OCI-LY7 (cell line): Measurements from ENCODE around the gene THAP3. TPM values are rescaled to one million over a fixed set of nuclear protein-coding genes. Genes with fewer than 3 reads are reported as not detected.

Experiments
- BruUV-seq: library from RNA; stranded (reverse); fragments of 400-500 nt; replicated peaks from 2 replicates; lab custom pipeline; 2021; lab: Mats Ljungman, UMichigan
- CTCF ChIA-PET: fragments of 300-600 bp; sonication (Branson Sonifier 250); formaldehyde crosslinking; loops from one replicate; lab custom pipeline; 2022; ENCODE audit warnings: antibody characterized with exemption; ENCODE audit not compliant: unreplicated experiment; lab: Charles Lee
- POLR2A ChIA-PET: fragments of 300-600 bp; sonication (Branson Sonifier 250); formaldehyde crosslinking; loops from one replicate; lab custom pipeline; 2022; ENCODE audit warnings: antibody characterized with exemption; lab: Charles Lee
- DNase-seq: peaks from one replicate; pipeline ENCODE4 v3.0.0-alpha.2; 2015; ENCODE audit warnings: low spot score
- H2AFZ ChIP-seq: fragments of 200-600 bp; sonication (generic), shearing (Covaris generic); 2 replicates; pipeline ENCODE4 v1.6.1; 2014; ENCODE audit warnings: mild to moderate bottlenecking, antibody characterized with exemption, low read length, moderate library complexity
- H3K27ac ChIP-seq: fragments of 200-600 bp; sonication (generic); 2 replicates; pipeline ENCODE4 v1.5.1; 2014; ENCODE audit warnings: mixed run types, low read depth, mild to moderate bottlenecking, moderate library complexity, low read length, inconsistent platforms; ENCODE audit not compliant: poor library complexity, severe bottlenecking
- H3K36me3 ChIP-seq: fragments of 200-600 bp; sonication (generic); 2 replicates; pipeline ENCODE4 v1.6.1; 2014; ENCODE audit warnings: mild to moderate bottlenecking, antibody characterized with exemption, low read length, moderate library complexity, mixed read lengths; ENCODE audit not compliant: insufficient read depth
- H3K4me1 ChIP-seq: fragments of 200-600 bp; sonication (generic); 2 replicates; pipeline ENCODE4 v1.5.1; 2014; ENCODE audit warnings: mild to moderate bottlenecking, low read length; ENCODE audit not compliant: insufficient read depth, poor library complexity, severe bottlenecking
- H3K4me2 ChIP-seq: fragments of 200-600 bp; sonication (generic); 2 replicates; pipeline ENCODE4 v1.6.1; 2014; ENCODE audit warnings: mild to moderate bottlenecking, low read length
- H3K4me3 ChIP-seq: fragments of 200-600 bp; sonication (generic); 2 replicates; pipeline ENCODE4 v1.5.1; 2014; ENCODE audit warnings: mild to moderate bottlenecking, low read depth, low read length; ENCODE audit not compliant: poor library complexity, severe bottlenecking
- H3K79me2 ChIP-seq: fragments of 200-600 bp; sonication (generic); 2 replicates; pipeline ENCODE4 v1.6.1; 2016; ENCODE audit warnings: low read depth, mild to moderate bottlenecking, low read length, moderate library complexity, mixed read lengths; ENCODE audit not compliant: insufficient read depth
- H3K9me2 ChIP-seq: fragments of 200-600 bp; sonication (generic); 2 replicates; pipeline ENCODE4 v1.6.1; 2016; ENCODE audit warnings: mild to moderate bottlenecking, low read length, mixed read lengths; ENCODE audit not compliant: insufficient read depth
- H3K9me3 ChIP-seq: fragments of 200-600 bp; sonication (generic); 2 replicates; pipeline ENCODE4 v1.6.1; 2014; ENCODE audit warnings: mild to moderate bottlenecking, mixed run types, low read length, mixed read lengths
- H4K20me1 ChIP-seq: fragments of 200-600 bp; sonication (generic); 2 replicates; pipeline ENCODE4 v1.6.1; 2014; ENCODE audit warnings: mild to moderate bottlenecking, antibody characterized with exemption, low read length, moderate library complexity, mixed read lengths; ENCODE audit not compliant: insufficient read depth
- EZH2phosphoT487 ChIP-seq: fragments of 200-600 bp; sonication (generic); IDR thresholded peaks from 2 replicates; pipeline ENCODE4 v1.6.1; 2018; ENCODE audit warnings: low read depth, borderline replicate concordance, mild to moderate bottlenecking, mixed run types, antibody characterized with exemption, low read length, moderate library complexity, mixed read lengths
- intact Hi-C: fragments of 100-400 bp; cut with micrococcal nuclease; formaldehyde crosslinking; loops from one replicate; pipeline ENCODE4 v1.10.0; 2022; ENCODE audit not compliant: unreplicated experiment
- total RNA-seq, 2 experiments: library from RNA; depleted of rRNA in 1 of 2; stranded (reverse); fragments of >200 nt in 1 of 2; shearing (Covaris generic) in 1 of 2; gene quantifications; 2 replicates each; pipeline ENCODE4 v1.2.3, GENCODE V29; 2014 to 2022
- TF ChIP-seq, protein P1 (sequence below): fragments of 200-600 bp; sonication (generic); conservative IDR thresholded peaks from 2 replicates; pipeline ENCODE4 v1.5.1; 2014; ENCODE audit warnings: mild to moderate bottlenecking, antibody characterized with exemption, low read length, moderate library complexity, mixed read lengths

THAP3 gene
- total RNA-seq, 2 experiments from 2014 or later: 17.2 to 22.4 TPM

DNA sequence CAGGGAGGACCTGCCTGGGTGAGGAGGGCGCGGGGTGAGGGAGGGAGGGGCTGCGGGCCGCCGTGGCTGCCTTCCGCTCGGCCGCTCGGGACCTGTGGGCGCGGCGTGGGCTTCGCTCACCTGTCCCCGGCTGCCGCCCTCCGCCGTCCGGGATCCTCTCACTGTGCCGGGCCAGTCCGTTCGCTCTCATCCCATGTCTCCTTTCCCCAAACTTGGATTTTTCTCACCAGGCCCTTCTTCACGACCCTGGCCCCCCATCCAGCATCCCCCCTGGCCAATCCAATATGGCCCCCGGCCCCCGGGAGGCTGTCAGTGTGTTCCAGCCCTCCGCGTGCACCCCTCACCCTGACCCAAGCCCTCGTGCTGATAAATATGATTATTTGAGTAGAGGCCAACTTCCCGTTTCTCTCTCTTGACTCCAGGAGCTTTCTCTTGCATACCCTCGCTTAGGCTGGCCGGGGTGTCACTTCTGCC, 44.5 kb upstream of the THAP3 start:
- Histone ChIP-seq H2AFZ (peak overlapping the region; percentile 22; the same call in 1 of the 2 replicates), H3K36me3 (peaks cover 4% of the 10 kb centered on the region; the same call in 1 of the 2 replicates), H3K4me2 (peak overlapping the region; percentile 98), H3K4me1 (peaks cover 29% of the 10 kb centered on the region), H3K9me3 (no peaks in the 10 kb centered on the region), H3K4me3 (peak overlapping the region; percentile 86), H3K79me2 (peaks cover 19% of the 10 kb centered on the region), H3K9me2 (no peaks in the 10 kb centered on the region), H4K20me1 (no peaks in the 10 kb centered on the region), H3K27ac (peak overlapping the region; percentile 38)
- peak; percentile 56 for DNase-seq
- intact Hi-C loops: loop anchor here (1.0 kb wide), 1 partner anchor 26 kb away; the partner anchor contains the start of gene NOL9
- no TSS peak for BruUV-seq
- TF ChIP-seq EZH2phosphoT487: no peak
- TF ChIP-seq, protein P1, sequence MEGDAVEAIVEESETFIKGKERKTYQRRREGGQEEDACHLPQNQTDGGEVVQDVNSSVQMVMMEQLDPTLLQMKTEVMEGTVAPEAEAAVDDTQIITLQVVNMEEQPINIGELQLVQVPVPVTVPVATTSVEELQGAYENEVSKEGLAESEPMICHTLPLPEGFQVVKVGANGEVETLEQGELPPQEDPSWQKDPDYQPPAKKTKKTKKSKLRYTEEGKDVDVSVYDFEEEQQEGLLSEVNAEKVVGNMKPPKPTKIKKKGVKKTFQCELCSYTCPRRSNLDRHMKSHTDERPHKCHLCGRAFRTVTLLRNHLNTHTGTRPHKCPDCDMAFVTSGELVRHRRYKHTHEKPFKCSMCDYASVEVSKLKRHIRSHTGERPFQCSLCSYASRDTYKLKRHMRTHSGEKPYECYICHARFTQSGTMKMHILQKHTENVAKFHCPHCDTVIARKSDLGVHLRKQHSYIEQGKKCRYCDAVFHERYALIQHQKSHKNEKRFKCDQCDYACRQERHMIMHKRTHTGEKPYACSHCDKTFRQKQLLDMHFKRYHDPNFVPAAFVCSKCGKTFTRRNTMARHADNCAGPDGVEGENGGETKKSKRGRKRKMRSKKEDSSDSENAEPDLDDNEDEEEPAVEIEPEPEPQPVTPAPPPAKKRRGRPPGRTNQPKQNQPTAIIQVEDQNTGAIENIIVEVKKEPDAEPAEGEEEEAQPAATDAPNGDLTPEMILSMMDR: no peak
- POLR2A ChIA-PET: interaction anchor here (0.7 to 1.2 kb wide), 3 partner anchors 10 to 84 kb away, joined by 3 to 7 read pairs (median 5); no protein-coding TSS in a partner anchor
- CTCF ChIA-PET: interaction anchor here (0.6 to 1.3 kb wide), 5 partner anchors 10 to 413 kb away, joined by 3 to 10 read pairs (median 5); partner anchors contain the start of genes NOL9 and TAS1R1

DNA sequence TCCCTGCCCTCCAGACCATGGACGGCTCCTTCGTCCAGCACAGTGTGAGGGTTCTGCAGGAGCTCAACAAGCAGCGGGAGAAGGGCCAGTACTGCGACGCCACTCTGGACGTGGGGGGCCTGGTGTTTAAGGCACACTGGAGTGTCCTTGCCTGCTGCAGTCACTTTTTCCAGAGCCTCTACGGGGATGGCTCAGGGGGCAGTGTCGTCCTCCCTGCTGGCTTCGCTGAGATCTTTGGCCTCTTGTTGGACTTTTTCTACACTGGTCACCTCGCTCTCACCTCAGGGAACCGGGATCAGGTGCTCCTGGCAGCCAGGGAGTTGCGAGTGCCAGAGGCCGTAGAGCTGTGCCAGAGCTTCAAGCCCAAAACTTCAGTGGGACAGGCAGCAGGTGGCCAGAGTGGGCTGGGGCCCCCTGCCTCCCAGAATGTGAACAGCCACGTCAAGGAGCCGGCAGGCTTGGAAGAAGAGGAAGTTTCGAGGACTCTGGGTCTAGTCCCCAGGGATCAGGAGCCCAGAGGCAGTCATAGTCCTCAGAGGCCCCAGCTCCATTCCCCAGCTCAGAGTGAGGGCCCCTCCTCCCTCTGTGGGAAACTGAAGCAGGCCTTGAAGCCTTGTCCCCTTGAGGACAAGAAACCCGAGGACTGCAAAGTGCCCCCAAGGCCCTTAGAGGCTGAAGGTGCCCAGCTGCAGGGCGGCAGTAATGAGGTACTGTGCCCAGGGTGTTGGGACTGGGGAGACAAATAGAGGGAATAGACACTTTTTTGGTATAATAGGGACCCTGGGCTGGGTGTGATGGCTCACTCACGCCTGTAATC, 43.9 kb upstream of the THAP3 start:
- Histone ChIP-seq H3K9me3 (no peaks in the 10 kb centered on the region), H4K20me1 (no peaks in the 10 kb centered on the region), H3K79me2 (peaks cover 19% of the 10 kb centered on the region), H3K4me2 (peak overlapping the region; percentile 98), H3K9me2 (no peaks in the 10 kb centered on the region), H3K27ac (peak overlapping the region; percentile 38), H3K36me3 (peaks cover 4% of the 10 kb centered on the region; the same call in 1 of the 2 replicates), H3K4me3 (peak overlapping the region; percentile 86), H2AFZ (no peak overlapping the region; the same call in 1 of the 2 replicates), H3K4me1 (peaks cover 29% of the 10 kb centered on the region)
- peak; percentile 32 for DNase-seq
- no TSS peak for BruUV-seq
- ChIA-PET POLR2A (interaction anchor here (0.6 to 1.2 kb wide), 3 partner anchors 9 to 374 kb away, joined by 3 to 7 read pairs (median 4); no protein-coding TSS in a partner anchor), CTCF (interaction anchor here (1.0 kb wide), 2 partner anchors 20 to 44 kb away, joined by 3 to 4 read pairs; no protein-coding TSS in a partner anchor)
- intact Hi-C loops: loop anchor here (1.0 kb wide), 1 partner anchor 26 kb away; the partner anchor contains the start of gene NOL9
- TF ChIP-seq, protein P1: peak; percentile 36; the same call in 1 of the 2 replicates
- no peak for TF ChIP-seq EZH2phosphoT487
